ENCODE results near the gene TMEM202.

The TMEM202 gene

GRCh38 chr15:72402726-72403125, 4.6 kb downstream of the TMEM202 start (continued):
- TF ChIP-seq, protein P1, sequence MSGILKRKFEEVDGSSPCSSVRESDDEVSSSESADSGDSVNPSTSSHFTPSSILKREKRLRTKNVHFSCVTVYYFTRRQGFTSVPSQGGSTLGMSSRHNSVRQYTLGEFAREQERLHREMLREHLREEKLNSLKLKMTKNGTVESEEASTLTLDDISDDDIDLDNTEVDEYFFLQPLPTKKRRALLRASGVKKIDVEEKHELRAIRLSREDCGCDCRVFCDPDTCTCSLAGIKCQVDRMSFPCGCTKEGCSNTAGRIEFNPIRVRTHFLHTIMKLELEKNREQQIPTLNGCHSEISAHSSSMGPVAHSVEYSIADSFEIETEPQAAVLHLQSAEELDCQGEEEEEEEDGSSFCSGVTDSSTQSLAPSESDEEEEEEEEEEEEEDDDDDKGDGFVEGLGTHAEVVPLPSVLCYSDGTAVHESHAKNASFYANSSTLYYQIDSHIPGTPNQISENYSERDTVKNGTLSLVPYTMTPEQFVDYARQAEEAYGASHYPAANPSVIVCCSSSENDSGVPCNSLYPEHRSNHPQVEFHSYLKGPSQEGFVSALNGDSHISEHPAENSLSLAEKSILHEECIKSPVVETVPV (CRISPR knock-in tag; IDR thresholded peaks at IDR 0.05): no peak
- TF ChIP-seq GLIS3 (CRISPR knock-in tag; IDR thresholded peaks at IDR 0.05) (no peak), RARB (CRISPR knock-in tag; IDR thresholded peaks at IDR 0.05) (no peak), ISL1 (CRISPR knock-in tag; IDR thresholded peaks at IDR 0.05) (no peak)

DNA sequence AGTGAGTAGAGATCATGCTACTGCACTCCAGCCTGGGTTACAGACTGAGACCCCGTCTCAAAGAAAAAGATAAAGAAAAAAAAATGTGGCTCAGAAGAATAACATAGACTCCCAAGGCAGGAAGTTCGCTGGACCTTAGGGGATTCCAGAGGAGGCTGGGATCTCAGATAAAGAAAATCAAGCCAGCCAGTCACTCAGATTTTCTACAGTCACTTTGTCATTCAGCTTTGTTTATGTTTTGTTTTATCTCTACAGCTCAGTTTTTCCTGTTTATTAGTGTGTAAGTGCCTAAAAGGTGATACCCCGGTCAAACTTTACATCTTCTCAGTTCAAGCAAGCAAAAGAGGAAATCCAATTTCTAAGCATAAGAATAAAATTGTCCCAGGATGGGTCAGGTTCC, 6.3 kb downstream of the TMEM202 start:
- TF ChIP-seq GLIS3 (CRISPR knock-in tag; IDR thresholded peaks at IDR 0.05) (no peak), SNAI2 (CRISPR knock-in tag; IDR thresholded peaks at IDR 0.05) (no peak), ESRRG (CRISPR knock-in tag; IDR thresholded peaks at IDR 0.05) (no peak), ZFP3 (CRISPR knock-in tag; IDR thresholded peaks at IDR 0.05) (no peak), OSR1 (CRISPR knock-in tag; IDR thresholded peaks at IDR 0.05) (no peak), TSHZ2 (CRISPR knock-in tag; IDR thresholded peaks at IDR 0.05) (no peak), CSDC2 (CRISPR knock-in tag; IDR thresholded peaks at IDR 0.05) (no peak), POU6F1 (CRISPR knock-in tag; IDR thresholded peaks at IDR 0.05; ENCODE audit: borderline replicate concordance, low read depth) (no peak), ZC3H10 (CRISPR knock-in tag; IDR thresholded peaks at IDR 0.05) (no peak), BACH2 (CRISPR knock-in tag; IDR thresholded peaks at IDR 0.05; ENCODE audit: borderline replicate concordance) (no peak), ARNTL (CRISPR knock-in tag; IDR thresholded peaks at IDR 0.05; ENCODE audit: borderline replicate concordance, low read depth) (no peak), TOX (CRISPR knock-in tag; IDR thresholded peaks at IDR 0.05; ENCODE audit: borderline replicate concordance) (no peak), TCF4 (CRISPR knock-in tag; IDR thresholded peaks at IDR 0.05; ENCODE audit: borderline replicate concordance) (no peak)
- TF ChIP-seq, protein P2, sequence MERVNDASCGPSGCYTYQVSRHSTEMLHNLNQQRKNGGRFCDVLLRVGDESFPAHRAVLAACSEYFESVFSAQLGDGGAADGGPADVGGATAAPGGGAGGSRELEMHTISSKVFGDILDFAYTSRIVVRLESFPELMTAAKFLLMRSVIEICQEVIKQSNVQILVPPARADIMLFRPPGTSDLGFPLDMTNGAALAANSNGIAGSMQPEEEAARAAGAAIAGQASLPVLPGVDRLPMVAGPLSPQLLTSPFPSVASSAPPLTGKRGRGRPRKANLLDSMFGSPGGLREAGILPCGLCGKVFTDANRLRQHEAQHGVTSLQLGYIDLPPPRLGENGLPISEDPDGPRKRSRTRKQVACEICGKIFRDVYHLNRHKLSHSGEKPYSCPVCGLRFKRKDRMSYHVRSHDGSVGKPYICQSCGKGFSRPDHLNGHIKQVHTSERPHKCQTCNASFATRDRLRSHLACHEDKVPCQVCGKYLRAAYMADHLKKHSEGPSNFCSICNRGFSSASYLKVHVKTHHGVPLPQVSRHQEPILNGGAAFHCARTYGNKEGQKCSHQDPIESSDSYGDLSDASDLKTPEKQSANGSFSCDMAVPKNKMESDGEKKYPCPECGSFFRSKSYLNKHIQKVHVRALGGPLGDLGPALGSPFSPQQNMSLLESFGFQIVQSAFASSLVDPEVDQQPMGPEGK (CRISPR knock-in tag; IDR thresholded peaks at IDR 0.05; ENCODE audit: borderline replicate concordance): no peak
- TF ChIP-seq, protein P1 (CRISPR knock-in tag; IDR thresholded peaks at IDR 0.05): no peak
- no peak for ATAC-seq

GRCh38 chr15:72404841-72405240, 6.7 kb downstream of the TMEM202 start:
- ATAC-seq: no peak
- no peak for TF ChIP-seq TCF4 (CRISPR knock-in tag; IDR thresholded peaks at IDR 0.05; ENCODE audit: borderline replicate concordance)
- no peak for TF ChIP-seq TSHZ2 (CRISPR knock-in tag; IDR thresholded peaks at IDR 0.05)
- no peak for TF ChIP-seq ZFP30 (CRISPR knock-in tag; IDR thresholded peaks at IDR 0.05)
- no peak for TF ChIP-seq ZFP3 (CRISPR knock-in tag; IDR thresholded peaks at IDR 0.05)
- no peak for TF ChIP-seq TOX (CRISPR knock-in tag; IDR thresholded peaks at IDR 0.05; ENCODE audit: borderline replicate concordance)
- no peak for TF ChIP-seq CREB5 (CRISPR knock-in tag; IDR thresholded peaks at IDR 0.05; ENCODE audit: low read depth)
- TF ChIP-seq BACH2 (CRISPR knock-in tag; IDR thresholded peaks at IDR 0.05; ENCODE audit: borderline replicate concordance): no peak
- no peak for TF ChIP-seq OSR1 (CRISPR knock-in tag; IDR thresholded peaks at IDR 0.05)
- TF ChIP-seq ISL1 (CRISPR knock-in tag; IDR thresholded peaks at IDR 0.05): no peak
- TF ChIP-seq, protein P2 (CRISPR knock-in tag; IDR thresholded peaks at IDR 0.05; ENCODE audit: borderline replicate concordance): no peak
- no peak for TF ChIP-seq ZNF8 (CRISPR knock-in tag; IDR thresholded peaks at IDR 0.05)
- TF ChIP-seq ZC3H10 (CRISPR knock-in tag; IDR thresholded peaks at IDR 0.05): no peak

Data from SK-N-SH treated with all-trans-retinoic acid at 6 μM for 48 hours (cell line).